Measurements from ENCODE around the gene RNF224.

The RNF224 gene

DNA sequence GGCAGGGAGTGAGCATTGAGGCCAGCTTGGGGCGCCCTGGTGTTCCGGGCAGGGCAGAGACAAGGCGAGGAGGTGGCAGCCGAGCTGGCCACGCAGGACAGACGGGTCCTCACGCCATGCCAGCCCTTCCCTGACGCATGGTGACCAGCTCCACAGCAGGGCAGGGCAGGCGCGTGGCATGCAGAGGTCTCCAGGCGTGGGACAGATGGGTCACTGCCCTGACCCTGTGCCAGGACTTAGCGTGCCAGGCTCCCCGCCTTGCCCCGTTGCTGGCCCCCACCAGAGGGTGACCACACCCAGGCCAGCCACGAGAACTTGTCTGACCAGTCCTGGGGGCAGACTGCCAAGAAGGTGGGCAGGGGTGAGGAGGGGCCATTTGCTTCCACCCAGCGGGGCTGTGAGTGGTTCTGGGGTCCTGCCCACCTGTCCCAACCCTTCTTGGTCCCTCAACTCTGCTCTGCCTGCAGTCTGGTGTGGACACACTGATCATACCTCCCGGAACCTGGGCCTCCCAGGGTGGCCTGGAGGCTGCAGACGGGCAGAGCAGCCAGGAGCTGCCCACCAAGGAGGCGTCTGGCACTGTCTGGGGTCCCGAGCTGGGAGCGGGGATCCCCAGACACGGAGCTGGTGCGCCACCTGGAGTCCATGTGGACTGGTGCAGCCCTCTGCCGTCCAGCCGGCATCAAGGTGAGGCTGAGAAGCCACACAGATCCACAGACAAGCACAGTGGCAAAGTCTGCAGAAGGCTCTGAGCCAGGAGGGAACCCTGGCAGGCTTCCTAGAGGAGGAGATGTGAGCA is at the start of gene RNF224:
Gene RNF224, plus strand, starts transcription at position 449 of the 799 bp plus-strand sequence. CDS start 834 bp downstream, outside the sequence.
- in situ Hi-C loops (cut with MboI; ENCODE audit: low sequenced_read_pairs): loop anchor here (5.0 to 25.0 kb wide), 2 partner anchors 105 to 440 kb away; partner anchors contain the start of genes CCDC183 and TMEM141
- Histone ChIP-seq H3K4me1 (peaks cover 11% of the 10 kb centered on the region), H3K4me3 (no peak within 1 kb of the TSS), H3K9me3 (no peaks in the 10 kb centered on the region), H3K27me3 (ENCODE audit: low read depth) (no peaks in the 10 kb centered on the region), H3K36me3 (replicated peaks) (no peaks in the 10 kb centered on the region)
- DNase-seq (ENCODE audit: low spot score in 2 of 2): peak; percentile 65 to 90

DNA sequence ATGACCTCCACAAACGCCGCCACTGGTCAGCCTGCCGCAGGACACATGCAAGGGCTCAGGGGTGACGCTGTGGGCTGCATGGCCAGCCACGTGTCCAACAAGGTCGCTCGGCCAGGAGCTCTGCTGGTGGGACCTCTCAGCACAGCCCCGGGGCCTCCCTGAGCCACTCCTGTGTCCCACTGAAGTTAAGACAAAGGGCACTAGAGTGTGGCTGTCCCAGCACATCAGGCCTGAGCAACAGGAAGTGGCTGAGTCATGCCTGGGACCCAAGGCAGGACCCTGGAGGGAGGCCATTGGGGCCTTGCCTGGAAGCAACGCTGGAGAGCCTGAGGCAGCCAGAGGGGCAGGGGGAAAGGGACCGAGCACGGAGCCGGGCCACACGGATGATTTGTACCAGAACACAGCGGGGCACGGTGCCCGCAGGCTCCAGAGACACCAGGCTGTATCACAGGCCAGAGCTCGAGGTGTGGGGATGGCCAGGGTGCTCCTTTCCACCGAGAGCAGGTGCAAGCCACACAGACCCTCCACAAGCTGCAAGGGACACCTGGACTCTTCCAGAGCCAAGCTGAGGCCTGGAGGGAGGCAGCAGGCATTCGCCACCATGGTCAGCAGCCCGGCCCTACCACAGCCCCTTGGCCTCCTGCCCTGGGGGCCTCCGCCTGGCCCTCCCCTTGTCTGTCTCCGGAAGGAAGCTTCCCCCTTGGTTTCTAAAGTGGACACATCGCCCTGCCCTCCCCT is 48.9 kb upstream of the RNF224 start:
- H3K4me1 ChIP-seq: no peaks in the 10 kb centered on the region
- no peaks in the 10 kb centered on the region for H3K9me3 ChIP-seq
- in situ Hi-C loops (cut with MboI; ENCODE audit: low sequenced_read_pairs): no loop called here
- no peak overlapping the region for H3K4me3 ChIP-seq
- no peaks in the 10 kb centered on the region for H3K27me3 ChIP-seq (ENCODE audit: low read depth)
- H3K36me3 ChIP-seq (replicated peaks): peaks cover 32% of the 10 kb centered on the region
- DNase-seq (ENCODE audit: low spot score in 2 of 2): no peak

DNA sequence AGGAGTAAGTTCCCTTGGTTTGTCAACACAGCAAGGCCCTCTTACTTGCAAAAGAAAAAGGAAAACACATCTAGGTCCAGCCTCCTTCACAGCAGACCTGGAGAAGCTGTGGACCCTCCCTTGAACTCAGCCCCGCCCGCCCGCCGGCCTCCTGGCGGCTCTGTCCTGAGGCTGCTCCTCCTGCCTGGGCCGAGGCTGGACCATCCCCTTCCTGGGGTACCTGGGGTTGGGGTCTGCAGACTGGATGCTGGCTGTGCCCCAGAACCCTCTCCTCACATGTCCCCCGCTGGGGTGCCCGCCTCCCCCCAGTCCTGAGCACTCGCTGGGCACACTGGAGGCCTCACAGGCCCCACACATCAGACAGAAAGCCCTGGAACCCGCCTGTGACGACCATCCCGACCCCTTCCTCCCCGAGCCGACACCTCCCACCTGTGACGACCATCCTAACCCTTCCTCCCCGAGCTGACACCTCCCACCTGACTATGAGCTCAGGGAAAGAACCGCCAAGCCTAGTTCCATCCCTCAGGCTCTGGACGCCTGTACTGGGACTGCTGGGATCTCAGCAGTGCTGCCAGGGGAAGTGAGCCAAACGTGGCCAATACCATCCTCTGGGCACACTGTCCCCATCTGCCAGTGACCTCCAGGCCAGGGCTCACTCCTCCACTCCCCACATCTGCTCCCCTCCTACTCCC is 48.2 kb upstream of the RNF224 start:
- in situ Hi-C loops (cut with MboI; ENCODE audit: low sequenced_read_pairs): no loop called here
- Histone ChIP-seq H3K4me1 (no peaks in the 10 kb centered on the region), H3K27me3 (ENCODE audit: low read depth) (no peaks in the 10 kb centered on the region), H3K36me3 (replicated peaks) (peaks cover 36% of the 10 kb centered on the region), H3K9me3 (no peaks in the 10 kb centered on the region), H3K4me3 (no peak overlapping the region)
- no peak for DNase-seq (ENCODE audit: low spot score in 2 of 2)

DNA sequence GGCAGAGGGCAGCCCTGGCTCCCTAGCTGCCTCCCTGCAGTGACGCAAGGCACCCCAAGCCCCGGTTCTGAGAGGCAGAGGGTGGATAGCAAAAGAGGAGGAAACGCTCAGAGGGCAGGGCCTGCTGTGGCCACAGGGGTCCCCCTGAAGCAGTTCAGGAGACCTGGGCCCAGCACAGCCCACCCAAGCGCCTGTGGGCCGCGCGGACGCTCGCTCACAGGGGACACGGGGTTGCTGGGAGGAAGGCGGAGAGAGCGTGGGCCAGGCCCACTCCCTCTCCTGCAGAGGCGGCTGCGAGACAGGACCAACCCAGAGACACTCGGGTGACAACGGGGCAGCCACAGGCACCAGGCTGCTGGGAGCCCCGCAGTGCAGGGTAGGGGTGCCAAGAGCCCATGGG is 47.5 kb upstream of the RNF224 start:
- in situ Hi-C loops (cut with MboI; ENCODE audit: low sequenced_read_pairs): no loop called here
- no peak overlapping the region for H3K4me3 ChIP-seq
- H3K9me3 ChIP-seq: no peaks in the 10 kb centered on the region
- H3K36me3 ChIP-seq (replicated peaks): peaks cover 36% of the 10 kb centered on the region
- H3K27me3 ChIP-seq (ENCODE audit: low read depth): no peaks in the 10 kb centered on the region
- no peak for DNase-seq (ENCODE audit: low spot score in 2 of 2)
- no peaks in the 10 kb centered on the region for H3K4me1 ChIP-seq

DNA sequence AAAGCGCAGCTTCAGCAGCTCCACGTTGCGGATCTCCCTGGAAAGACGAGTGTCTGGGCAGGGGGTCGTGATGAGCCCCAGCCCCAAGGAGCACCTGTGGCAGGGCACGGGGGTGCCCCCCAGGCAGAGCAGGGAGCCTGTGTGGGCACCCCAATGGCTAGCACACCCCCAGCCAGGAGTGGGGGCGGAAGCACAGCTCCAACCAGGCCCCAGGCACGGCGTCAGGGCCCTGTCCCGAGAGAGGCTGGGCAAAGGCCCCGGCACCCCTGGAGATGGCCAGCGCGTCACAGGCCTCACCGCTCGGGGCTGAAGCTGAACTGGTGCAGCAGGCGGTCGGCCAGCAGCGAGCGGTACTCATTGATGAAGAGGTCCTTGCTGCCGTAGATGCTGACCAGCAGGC is 46.8 kb upstream of the RNF224 start:
- no peak for DNase-seq (ENCODE audit: low spot score in 2 of 2)
- Histone ChIP-seq H3K36me3 (replicated peaks) (peaks cover 40% of the 10 kb centered on the region), H3K4me1 (no peaks in the 10 kb centered on the region), H3K27me3 (ENCODE audit: low read depth) (no peaks in the 10 kb centered on the region), H3K4me3 (no peak overlapping the region), H3K9me3 (no peaks in the 10 kb centered on the region)
- in situ Hi-C loops (cut with MboI; ENCODE audit: low sequenced_read_pairs): no loop called here

DNA sequence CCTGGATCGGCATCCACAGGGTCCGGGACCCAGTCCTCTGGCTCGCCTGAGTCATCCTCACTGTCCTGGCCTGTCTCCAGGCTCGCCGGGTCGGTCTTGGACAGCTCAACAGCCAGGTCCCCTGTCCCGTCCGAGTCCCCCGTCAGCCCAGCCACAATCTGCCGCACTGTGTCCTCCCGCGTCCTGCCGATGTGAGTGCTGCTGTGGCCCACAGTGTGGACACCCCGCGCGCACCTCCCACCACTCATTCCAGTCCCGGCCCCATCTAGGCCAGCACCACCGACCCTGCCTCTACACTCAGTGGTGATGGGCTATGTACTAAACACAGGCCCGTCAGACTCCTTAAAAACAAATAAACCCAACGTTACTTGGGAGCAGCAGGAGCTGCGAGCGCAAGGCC is 45.6 kb upstream of the RNF224 start:
- peaks cover 50% of the 10 kb centered on the region for H3K36me3 ChIP-seq (replicated peaks)
- H3K9me3 ChIP-seq: no peaks in the 10 kb centered on the region
- peaks cover under 1% of the 10 kb centered on the region; the same call in 1 of the 2 replicates for H3K4me1 ChIP-seq
- in situ Hi-C loops (cut with MboI; ENCODE audit: low sequenced_read_pairs): no loop called here
- no peak overlapping the region for H3K4me3 ChIP-seq
- H3K27me3 ChIP-seq (ENCODE audit: low read depth): no peaks in the 10 kb centered on the region
- DNase-seq (ENCODE audit: low spot score in 2 of 2): no peak

DNA sequence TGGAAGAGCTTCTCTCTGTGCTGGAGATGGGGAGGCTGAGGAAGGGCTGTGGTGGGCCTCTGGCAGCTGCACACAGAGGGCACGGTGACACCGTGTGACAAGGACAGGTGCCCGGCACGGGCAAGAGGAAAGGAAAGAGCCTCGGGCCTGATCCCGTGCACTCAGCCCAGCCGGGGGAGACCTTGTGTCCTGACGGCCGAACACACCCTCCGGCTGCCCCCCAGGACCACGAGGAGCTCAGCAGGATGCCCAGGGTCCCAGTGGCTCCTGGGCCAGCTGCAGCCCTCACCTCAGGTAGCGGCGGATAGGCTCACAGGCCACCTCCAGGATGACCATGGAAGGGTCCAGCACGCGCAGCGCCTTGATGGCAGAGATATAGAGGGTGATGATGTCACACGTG is 44.5 kb upstream of the RNF224 start:
- Histone ChIP-seq H3K9me3 (no peaks in the 10 kb centered on the region), H3K4me3 (no peak overlapping the region), H3K36me3 (replicated peaks) (peaks cover 50% of the 10 kb centered on the region), H3K4me1 (peaks cover 11% of the 10 kb centered on the region), H3K27me3 (ENCODE audit: low read depth) (no peaks in the 10 kb centered on the region)
- DNase-seq (ENCODE audit: low spot score in 2 of 2): no peak
- in situ Hi-C loops (cut with MboI; ENCODE audit: low sequenced_read_pairs): no loop called here

DNA sequence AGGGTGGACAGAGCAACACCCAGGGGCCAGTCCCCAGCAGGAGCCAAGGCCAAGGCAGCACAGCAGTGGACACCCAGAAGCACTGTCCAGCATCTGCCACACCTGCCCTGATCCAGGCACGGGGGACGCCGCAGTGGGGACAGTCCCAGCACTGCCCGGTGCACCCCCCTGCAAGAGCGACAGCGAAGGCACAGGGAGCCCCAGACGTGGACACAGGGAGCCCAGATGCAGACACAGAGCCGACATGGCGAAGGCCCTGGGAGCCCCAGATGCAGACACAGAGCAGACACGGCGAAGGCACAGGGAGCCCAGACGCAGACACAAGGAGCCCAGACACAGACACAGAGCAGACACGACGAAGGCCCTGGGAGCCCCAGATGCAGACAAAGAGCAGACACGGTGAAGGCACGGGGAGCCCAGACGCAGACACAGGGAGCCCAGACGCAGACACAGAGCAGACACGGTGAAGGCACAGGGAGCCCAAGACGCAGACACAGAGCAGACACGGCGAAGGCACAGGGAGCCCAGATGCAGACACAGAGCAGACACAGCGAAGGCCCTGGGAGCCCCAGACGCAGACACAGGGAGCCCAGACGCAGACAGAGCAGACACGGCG is 43.2 kb upstream of the RNF224 start:
- in situ Hi-C loops (cut with MboI; ENCODE audit: low sequenced_read_pairs): no loop called here
- Histone ChIP-seq H3K9me3 (no peaks in the 10 kb centered on the region), H3K4me1 (peaks cover 11% of the 10 kb centered on the region), H3K4me3 (no peak overlapping the region), H3K36me3 (replicated peaks) (peaks cover 54% of the 10 kb centered on the region), H3K27me3 (ENCODE audit: low read depth) (no peaks in the 10 kb centered on the region)
- DNase-seq (ENCODE audit: low spot score in 2 of 2): no peak

DNA sequence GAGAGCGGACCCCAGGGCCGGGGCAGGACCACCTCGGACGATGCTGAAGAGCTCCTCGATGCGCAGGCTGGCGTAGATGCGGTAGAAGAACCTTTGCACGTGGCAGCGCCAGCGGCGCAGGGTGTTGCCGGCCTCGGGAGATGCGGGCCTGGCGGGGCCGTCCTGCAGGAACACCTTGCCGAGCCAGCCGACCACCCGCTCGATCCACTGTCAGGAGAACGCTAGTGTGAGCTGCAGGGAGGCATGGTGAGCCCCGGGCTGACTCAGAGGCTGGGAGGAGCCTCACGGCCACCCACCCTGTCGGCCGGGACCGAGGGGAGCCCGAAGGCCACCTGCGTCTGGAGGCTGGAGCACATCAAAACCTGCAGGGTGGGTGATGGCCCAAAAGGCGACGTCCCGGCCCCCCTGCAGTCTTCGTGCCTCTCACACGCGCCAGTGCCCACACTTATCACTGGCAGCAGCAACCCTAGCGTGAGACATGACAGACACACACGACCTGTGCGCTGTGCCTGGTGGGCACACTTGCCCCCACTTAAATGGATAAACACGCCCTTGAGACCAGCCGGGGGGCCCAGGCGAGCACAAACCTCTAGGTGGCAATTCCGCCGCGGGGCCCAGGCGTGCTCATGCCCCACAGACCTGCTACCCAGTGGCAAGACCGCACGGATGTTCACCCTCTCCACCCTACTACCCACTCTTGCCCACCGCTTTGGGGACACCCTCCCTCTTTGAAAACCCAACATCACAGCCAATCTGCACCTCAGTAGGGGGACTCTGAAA is 42.2 kb upstream of the RNF224 start:
- no peak for DNase-seq (ENCODE audit: low spot score in 2 of 2)
- Histone ChIP-seq H3K4me1 (peaks cover 18% of the 10 kb centered on the region), H3K27me3 (ENCODE audit: low read depth) (no peaks in the 10 kb centered on the region), H3K36me3 (replicated peaks) (peaks cover 54% of the 10 kb centered on the region), H3K4me3 (no peak overlapping the region), H3K9me3 (no peaks in the 10 kb centered on the region)
- in situ Hi-C loops (cut with MboI; ENCODE audit: low sequenced_read_pairs): no loop called here

DNA sequence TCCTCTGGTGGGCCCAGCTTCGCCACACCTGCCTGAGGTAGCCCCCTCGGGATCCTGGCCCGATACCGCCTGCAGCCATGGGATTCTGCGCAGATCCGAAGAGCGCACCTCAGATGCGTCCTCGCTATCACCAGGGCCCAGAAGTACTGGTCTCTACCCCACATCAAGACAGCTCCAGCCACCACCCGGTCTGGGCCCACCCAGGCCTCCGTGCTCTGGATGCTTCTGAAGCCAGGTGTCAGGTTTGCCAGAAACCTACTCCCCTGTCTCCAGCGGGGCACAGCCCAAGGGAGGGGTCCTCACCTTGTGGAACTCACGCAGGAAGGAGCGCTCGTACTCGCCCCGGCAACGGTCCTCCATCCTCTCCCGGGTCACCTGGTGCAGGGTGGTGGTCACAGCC is 41.4 kb upstream of the RNF224 start:
- peaks cover 54% of the 10 kb centered on the region for H3K36me3 ChIP-seq (replicated peaks)

DNA sequence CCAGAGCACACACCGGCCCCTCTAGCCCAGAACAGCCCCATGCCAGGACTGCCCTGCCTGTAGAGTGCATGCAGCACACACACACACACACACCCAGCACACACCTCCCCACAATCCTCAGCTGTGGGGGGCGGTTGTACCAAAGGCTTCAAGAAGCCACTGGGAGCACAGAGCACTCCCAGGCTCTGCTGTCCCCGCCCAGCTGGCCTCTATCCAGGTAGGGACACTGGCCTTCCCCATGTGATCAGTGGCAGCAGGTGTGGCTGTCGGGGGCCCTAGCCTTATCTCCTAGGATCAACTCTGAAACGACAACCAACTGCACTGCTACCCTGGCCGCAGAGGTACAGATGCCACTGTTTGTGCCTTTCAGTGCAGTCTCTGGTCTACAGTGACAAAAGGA is 40.9 kb upstream of the RNF224 start:
- peaks cover 50% of the 10 kb centered on the region for H3K36me3 ChIP-seq (replicated peaks)
- H3K4me3 ChIP-seq: no peak overlapping the region
- H3K27me3 ChIP-seq (ENCODE audit: low read depth): no peaks in the 10 kb centered on the region
- no peaks in the 10 kb centered on the region for H3K9me3 ChIP-seq
- DNase-seq (ENCODE audit: low spot score in 2 of 2): no peak
- in situ Hi-C loops (cut with MboI; ENCODE audit: low sequenced_read_pairs): no loop called here
- peaks cover 18% of the 10 kb centered on the region for H3K4me1 ChIP-seq

More for the DNA sequence above, 41.4 kb upstream of the RNF224 start:
- no peak overlapping the region for H3K4me3 ChIP-seq
- DNase-seq (ENCODE audit: low spot score in 2 of 2): no peak
- in situ Hi-C loops (cut with MboI; ENCODE audit: low sequenced_read_pairs): no loop called here
- H3K27me3 ChIP-seq (ENCODE audit: low read depth): no peaks in the 10 kb centered on the region
- peaks cover 18% of the 10 kb centered on the region for H3K4me1 ChIP-seq
- H3K9me3 ChIP-seq: no peaks in the 10 kb centered on the region

DNA sequence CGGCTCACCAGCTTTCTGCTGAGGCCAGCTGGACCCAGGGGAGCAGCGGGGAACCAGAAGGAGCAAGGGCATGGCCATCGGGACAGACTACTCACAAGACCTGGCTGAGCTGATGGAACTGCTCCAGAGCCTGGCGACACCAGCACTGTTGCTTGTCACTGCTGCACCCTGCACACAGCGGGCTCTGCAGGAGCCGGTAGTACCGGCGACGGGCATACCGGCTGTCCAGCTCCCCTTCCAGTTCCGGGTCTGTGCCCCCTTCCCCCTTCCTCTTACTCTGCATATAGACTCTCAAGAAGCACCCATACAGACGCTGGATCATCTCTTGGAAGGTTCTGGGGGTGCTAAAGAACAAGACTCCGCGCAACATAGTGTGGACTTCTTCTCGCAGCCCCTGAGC is 39.9 kb upstream of the RNF224 start:
- no peak for DNase-seq (ENCODE audit: low spot score in 2 of 2)
- in situ Hi-C loops (cut with MboI; ENCODE audit: low sequenced_read_pairs): no loop called here
- no peaks in the 10 kb centered on the region for H3K9me3 ChIP-seq
- H3K27me3 ChIP-seq (ENCODE audit: low read depth): no peaks in the 10 kb centered on the region
- peaks cover 46% of the 10 kb centered on the region for H3K36me3 ChIP-seq (replicated peaks)
- peak overlapping the region; percentile 100 for H3K4me3 ChIP-seq
- H3K4me1 ChIP-seq: peaks cover 18% of the 10 kb centered on the region

DNA sequence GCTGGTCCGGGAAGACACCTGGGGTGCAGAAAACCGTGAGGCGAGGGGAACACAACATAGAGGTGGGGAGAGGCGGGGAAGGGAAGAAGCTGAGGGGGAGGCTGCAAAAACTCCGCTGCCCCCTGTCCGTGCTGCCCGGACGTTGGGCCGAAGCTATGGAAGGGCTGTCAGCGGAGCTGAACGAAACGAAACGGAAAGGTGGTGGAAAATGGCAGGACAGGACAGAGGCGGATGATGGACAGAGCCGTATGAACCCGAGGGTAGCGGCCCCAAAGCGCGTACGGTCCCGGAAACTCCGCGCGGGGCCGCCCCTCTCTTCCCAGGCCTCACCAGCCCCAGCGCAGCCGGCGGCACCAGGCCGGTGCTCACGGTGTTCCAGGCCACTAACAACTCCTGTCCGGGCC is 39.2 kb upstream of the RNF224 start:
- Histone ChIP-seq H3K4me3 (peak overlapping the region; percentile 100), H3K36me3 (replicated peaks) (peaks cover 40% of the 10 kb centered on the region), H3K27me3 (ENCODE audit: low read depth) (no peaks in the 10 kb centered on the region), H3K4me1 (peaks cover 18% of the 10 kb centered on the region), H3K9me3 (no peaks in the 10 kb centered on the region)
- no peak for DNase-seq (ENCODE audit: low spot score in 2 of 2)
- in situ Hi-C loops (cut with MboI; ENCODE audit: low sequenced_read_pairs): no loop called here
